ENCODE results near the gene KDM2A.

KDM2A gene

DNA sequence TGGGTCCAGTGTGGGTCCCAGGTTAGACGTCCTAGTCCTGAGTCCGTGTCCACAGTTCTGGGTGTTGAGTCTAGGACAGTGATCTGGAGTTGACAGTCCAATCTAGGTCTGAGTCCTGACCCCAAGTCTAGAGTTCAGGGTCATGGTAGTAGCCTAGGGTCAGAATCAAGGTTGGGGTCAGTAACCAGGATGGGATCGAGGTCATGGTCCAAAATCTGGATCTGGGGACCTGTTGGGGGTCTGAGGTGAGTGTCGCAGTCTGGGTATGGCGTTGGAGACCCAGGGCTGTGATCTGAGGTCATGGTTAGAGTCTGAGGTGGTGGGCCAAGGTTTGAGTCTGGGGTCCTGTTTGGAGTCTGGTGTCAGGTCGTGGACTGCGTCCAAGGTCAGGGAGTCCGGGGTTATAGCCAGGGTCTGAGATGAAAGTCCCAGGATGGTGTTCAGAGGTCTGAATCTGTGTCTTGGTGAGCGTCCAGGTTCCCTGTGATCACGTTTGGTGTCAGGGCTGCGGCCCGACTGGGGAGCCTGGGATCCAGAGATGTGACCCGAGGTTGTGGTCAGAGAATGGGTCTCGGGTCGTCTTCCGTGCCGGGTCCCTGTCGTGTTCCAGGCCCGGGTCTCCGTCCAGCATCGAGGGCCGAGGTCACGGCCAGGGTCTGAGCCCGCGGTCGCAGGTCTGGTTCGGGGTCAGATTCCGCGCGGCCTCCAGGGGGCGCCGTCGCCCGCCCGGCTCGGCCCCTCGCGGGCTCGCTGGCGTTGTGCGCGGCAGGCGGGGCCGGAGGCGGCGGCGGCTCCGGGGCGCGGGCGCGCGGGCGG is 146.8 kb downstream of the KDM2A start:
- peak overlapping the region; percentile 53 for H3K4me3 ChIP-seq (ENCODE audit: low read depth, low read length)

DNA sequence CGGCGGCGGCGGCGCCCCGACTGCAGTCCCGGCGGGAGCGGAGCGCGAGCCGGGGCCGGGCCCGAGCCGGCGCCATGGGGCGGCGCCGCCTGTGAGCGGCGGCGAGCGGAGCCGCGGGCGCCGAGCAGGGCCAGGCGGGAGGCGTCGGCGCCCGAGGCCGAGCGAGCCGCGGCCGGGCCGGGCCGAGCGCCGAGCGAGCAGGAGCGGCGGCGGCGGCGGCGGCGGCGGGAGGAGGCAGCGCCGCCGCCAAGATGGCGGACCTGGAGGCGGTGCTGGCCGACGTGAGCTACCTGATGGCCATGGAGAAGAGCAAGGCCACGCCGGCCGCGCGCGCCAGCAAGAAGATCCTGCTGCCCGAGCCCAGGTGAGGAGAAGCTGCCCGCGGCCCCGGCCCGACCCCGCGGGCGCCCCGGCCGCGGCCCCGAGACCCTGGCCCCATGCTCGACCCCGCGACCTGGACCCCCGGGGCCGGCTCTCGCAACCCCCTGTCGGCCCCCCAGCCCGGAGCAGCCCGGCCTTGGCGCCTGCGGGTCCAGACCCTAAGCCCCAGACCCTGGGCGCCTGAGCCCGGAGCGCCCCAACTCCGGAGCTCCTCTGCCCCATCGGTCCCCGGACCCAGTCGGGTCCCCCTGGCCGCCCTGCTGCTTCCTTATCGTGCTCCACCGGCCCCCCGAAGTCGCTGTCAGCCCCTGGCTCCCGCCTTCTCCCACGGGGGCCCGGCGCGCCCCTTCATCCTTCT is 147.6 kb downstream of the KDM2A start, which contains the start of gene GRK2:
TSS of gene GRK2 (plus strand) at position 25 of the 739 bp plus-strand sequence. CDS start at position 252, 227 bp downstream.
- CTCF ChIA-PET: interaction anchor here (0.6 to 11.9 kb wide), 22 partner anchors 9 to 212 kb away, joined by 3 to 295 read pairs (median 4); partner anchors contain the start of gene ANKRD13D
- POLR2A ChIA-PET: no interaction called here
- H3K4me3 ChIP-seq (ENCODE audit: low read depth, low read length): peak within 1 kb of the TSS; percentile 80
- TF ChIP-seq CTCF (IDR thresholded peaks at IDR 0.05; ENCODE audit: insufficient read depth, low read length, missing control alignments): no peak
- no peak for DNase-seq (ENCODE audit: low read depth, low spot score)

More for the DNA sequence above, 146.8 kb downstream of the KDM2A start:
- DNase-seq (ENCODE audit: low read depth, low spot score): no peak
- CTCF ChIA-PET: interaction anchor here (0.9 to 11.9 kb wide), 18 partner anchors 8 to 121 kb away, joined by 3 to 295 read pairs (median 9); partner anchors contain the start of genes ANKRD13D and POLD4
- POLR2A ChIA-PET: no interaction called here
- TF ChIP-seq CTCF (IDR thresholded peaks at IDR 0.05; ENCODE audit: insufficient read depth, low read length, missing control alignments): peak; percentile 73

GRCh38 chr11:67267188-67268080 is 148.4 kb downstream of the KDM2A start:
- peak overlapping the region; percentile 80 for H3K4me3 ChIP-seq (ENCODE audit: low read depth, low read length)
- no peak for TF ChIP-seq CTCF (IDR thresholded peaks at IDR 0.05; ENCODE audit: insufficient read depth, low read length, missing control alignments)
- DNase-seq (ENCODE audit: low read depth, low spot score): no peak
- ChIA-PET CTCF (interaction anchor here (0.6 to 11.9 kb wide), 26 partner anchors 9 to 213 kb away, joined by 3 to 295 read pairs (median 4); partner anchors contain the start of genes ANKRD13D and SSH3), POLR2A (no interaction called here)

GRCh38 chr11:67268081-67268961 is 149.3 kb downstream of the KDM2A start:
- CTCF ChIA-PET: interaction anchor here (0.6 to 11.9 kb wide), 10 partner anchors 9 to 119 kb away, joined by 3 to 295 read pairs (median 6); partner anchors contain the start of gene SSH3
- DNase-seq (ENCODE audit: low read depth, low spot score): no peak
- peak overlapping the region; percentile 80 for H3K4me3 ChIP-seq (ENCODE audit: low read depth, low read length)
- POLR2A ChIA-PET: no interaction called here
- TF ChIP-seq CTCF (IDR thresholded peaks at IDR 0.05; ENCODE audit: insufficient read depth, low read length, missing control alignments): no peak

- no peak for TF ChIP-seq CTCF (IDR thresholded peaks at IDR 0.05; ENCODE audit: insufficient read depth, low read length, missing control alignments)
- CTCF ChIA-PET: interaction anchor here (0.6 to 11.9 kb wide), 5 partner anchors 14 to 186 kb away, joined by 3 to 295 read pairs (median 8); no protein-coding TSS in a partner anchor
- no peak for DNase-seq (ENCODE audit: low read depth, low spot score)
- POLR2A ChIA-PET: no interaction called here
- no peak overlapping the region; the same call in 1 of the 2 replicates for H3K4me3 ChIP-seq (ENCODE audit: low read depth, low read length)
These were observed 149.9 kb downstream of the KDM2A start for GRCh38 chr11:67268962-67269268.
